ENCODE measurements around the gene IGSF22.

DNA sequence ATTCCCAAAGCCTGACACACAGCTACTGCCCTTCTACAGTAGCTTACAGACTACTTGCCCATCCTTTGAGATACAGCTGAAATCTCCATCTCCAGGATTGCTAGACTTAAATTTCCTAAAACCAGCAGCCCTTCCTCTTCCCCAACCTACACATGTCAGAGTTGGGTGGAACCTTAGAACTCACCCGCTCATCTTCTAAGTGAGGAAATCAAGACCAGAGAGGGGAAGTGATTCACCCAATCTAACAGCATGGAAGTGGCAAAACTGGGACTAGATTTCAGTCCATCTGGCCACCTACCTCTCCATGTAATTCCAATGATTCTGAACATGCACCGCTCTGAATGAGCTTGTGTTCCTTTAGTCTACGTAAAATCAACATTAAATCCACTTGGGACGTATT is 28.4 kb downstream of the IGSF22 start:
- TF ChIP-seq, protein P1, sequence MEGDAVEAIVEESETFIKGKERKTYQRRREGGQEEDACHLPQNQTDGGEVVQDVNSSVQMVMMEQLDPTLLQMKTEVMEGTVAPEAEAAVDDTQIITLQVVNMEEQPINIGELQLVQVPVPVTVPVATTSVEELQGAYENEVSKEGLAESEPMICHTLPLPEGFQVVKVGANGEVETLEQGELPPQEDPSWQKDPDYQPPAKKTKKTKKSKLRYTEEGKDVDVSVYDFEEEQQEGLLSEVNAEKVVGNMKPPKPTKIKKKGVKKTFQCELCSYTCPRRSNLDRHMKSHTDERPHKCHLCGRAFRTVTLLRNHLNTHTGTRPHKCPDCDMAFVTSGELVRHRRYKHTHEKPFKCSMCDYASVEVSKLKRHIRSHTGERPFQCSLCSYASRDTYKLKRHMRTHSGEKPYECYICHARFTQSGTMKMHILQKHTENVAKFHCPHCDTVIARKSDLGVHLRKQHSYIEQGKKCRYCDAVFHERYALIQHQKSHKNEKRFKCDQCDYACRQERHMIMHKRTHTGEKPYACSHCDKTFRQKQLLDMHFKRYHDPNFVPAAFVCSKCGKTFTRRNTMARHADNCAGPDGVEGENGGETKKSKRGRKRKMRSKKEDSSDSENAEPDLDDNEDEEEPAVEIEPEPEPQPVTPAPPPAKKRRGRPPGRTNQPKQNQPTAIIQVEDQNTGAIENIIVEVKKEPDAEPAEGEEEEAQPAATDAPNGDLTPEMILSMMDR (IDR thresholded peaks at IDR 0.05 in 4 of 5, conservative IDR thresholded peaks at IDR 0.05 in 1 of 5): no peak
- TF ChIP-seq POLR2A (IDR thresholded peaks at IDR 0.05): no peak
